CD1c-positive myeloid dendritic cell (primary cell): Measurements from ENCODE around the gene SSBP2.

Experiments used
- DNase-seq: peaks from one replicate; pipeline ENCODE4 v3.0.0-alpha.2; 2016; ENCODE audit errors: extremely low spot score

Gene SSBP2

DNA sequence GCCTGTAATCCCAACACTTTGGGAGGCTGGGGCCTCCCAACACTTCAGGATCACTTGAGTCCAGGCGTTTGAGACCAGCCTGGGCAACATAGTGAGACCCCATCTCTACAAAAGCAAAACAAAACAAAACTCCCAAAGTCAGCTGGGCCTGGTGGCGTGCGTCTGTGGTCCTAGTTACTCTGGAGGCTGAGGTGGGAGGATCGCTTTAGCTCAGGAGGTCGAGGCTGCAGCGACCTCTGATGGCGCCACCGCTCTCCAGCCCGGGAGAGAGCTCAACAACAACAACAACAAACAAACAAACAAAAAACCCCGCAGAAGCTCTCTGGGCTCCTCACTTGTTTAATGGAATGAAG is 357.5 kb downstream of the SSBP2 start:
- DNase-seq: no peak

GRCh38 chr5:81389025-81389424 is 361.9 kb downstream of the SSBP2 start:
- DNase-seq: no peak

DNA sequence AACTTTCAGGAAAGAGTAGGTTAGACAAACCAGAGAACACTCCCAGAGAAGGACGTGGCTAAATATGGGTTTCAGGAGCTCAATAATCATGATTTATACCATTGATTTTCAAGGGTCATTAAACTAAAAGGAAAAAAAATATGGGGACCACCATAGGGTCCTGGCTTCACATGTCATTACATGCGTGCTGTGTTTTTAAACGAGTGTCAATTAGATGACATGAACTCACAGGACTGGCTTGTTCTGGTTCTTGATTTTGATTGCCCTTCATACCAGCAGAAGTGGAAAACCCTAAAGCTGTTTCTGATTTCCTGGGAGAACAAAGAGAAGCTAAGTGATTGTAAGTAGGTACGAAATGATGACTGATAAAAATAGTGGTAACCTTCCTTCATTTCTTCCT is 362.7 kb downstream of the SSBP2 start:
- no peak for DNase-seq

DNA sequence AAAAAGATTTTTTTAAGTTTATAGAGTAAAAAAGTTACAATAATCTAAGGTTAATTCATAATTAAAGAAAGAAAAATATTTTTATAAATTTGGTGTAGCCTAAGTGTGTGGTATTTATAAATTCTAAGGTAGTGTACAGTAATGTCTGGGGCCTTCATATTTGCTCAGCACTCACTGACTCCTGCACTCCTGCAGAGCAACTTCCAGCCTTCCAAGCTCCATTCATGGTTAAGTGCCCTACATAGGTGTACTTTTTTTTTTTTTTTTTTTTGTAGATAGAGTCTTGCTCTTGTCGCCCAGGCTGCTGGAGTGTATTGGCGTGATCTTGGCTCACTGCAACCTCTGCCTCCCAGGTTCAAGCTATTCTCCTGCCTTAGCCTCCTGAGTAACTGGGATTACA is 367.0 kb downstream of the SSBP2 start:
- no peak for DNase-seq

GRCh38 chr5:81371354-81371876 is 379.5 kb downstream of the SSBP2 start:
- DNase-seq: no peak

DNA sequence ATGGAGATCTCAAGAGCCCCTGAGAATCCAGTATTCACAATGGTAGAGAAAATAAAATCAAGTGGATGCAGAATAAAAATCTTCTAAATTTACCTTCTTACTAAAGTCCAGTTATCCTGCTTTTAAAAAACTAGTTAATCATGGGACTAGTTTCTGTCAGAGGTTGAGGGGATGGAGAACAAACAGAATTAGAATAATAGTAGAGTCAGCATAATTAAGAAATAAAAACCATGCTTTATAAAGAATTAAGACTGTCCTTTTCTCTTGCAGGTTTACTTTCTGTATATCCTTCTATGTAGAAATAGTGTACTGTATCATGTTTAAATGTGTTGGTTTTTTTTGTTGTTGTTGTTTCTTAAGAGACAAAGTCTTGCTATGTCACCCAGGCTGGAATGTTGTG is 380.0 kb downstream of the SSBP2 start:
- DNase-seq: no peak

DNA sequence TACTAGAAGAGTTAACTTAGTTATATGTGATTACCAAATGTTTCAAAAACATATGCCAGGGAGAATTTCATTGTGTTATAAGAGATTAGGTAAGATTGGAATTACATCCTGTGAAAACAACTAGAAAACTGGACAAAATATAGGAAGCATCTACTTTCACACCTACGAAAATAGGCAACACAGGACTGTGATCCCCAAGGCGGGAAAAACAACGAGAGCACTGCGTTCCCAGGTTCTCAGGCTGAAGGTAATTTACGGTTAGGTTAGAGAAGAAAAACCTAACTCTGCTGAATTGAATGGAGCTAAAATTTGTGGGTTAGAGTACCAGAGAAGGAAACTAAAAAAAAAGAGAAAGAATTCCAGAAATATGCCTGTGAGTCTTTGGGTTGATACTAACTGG is 385.4 kb downstream of the SSBP2 start:
- DNase-seq: no peak

GRCh38 chr5:81363093-81363871 is 387.6 kb downstream of the SSBP2 start:
- DNase-seq: peak; percentile 51
